Daoy (cell line): ENCODE measurements around the gene EN2. TPM values are rescaled to one million over a fixed set of nuclear protein-coding genes. Genes with fewer than 3 reads are reported as not detected.

Experiments
- DNase-seq: peaks from one replicate; pipeline ENCODE4 v3.0.0-alpha.2; 2015; ENCODE audit warnings: low read depth
- total RNA-seq: library from RNA; depleted of rRNA; stranded (reverse); fragments of >200 nt; shearing (Covaris generic); gene quantifications from 2 replicates; pipeline ENCODE4 v1.2.3, GENCODE V29; 2014; rRNA removed

Gene EN2
- total RNA-seq, 1 experiment from 2014 or later, result 1.4 TPM

- peak; percentile 56 for DNase-seq
Observed at GRCh38 chr7:155508376-155509358, 50.7 kb downstream of the EN2 start.

DNA sequence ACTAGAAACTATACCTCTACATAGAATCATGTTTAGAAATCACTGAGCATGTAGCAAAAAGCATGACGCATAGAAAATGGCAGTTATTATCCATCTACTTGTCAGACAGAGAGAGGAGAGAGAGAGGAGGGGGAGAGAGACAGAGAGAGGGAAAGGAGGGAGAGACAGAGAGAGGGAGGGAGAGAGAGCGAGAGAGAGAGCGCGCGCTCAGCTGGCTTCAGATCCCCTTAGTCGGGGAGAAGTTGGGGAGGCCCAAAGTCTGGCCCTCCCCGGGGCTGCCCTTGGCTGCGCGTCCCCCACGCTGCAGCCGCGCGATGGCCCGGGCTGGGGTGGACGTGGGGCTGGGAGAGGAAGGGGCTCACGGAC lies 51.4 kb downstream of the EN2 start:
- DNase-seq, result peak; percentile 72

DNA sequence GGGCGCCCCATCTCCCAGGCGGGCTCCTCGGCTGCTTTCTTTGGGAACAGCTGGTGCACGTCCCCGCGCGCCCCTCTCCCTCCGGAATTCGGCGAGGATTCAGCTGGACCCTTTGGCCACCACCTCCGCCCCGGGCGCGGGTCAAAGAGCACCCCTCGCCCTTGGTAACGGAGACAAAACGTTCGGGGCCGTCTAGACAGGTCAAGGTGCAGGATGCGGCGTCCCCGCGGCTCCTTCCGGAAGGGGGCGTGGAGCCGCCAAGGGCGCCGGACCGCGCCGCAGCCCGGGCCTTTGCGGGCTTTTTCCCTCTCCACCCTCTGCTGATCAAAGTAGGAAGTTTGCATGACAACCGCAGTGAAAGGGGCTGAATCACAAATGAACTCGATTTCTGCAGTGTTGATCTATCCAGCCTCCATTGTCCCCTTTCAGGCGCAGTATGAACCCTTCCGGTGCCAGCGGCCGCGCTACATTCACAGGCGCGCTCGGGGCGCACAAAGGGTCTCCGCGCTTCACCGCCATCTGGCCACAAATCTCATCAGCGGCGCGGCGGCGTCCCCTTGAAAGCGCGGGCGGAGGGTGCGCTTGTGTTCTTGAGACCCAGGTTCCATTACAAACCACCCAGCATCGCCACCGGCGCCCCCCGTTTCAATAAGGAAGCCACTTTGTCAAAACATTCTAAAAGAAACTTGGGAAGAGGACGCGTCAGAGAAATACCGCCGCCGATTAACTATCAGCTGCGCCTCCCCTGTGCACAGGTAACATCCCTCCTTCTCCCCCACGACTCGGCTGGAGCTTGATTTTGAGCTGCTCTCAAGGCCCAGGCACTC lies 52.0 kb downstream of the EN2 start:
- peak; percentile 73 for DNase-seq

- DNase-seq, result no peak
Observed at GRCh38 chr7:155510975-155511701, 53.2 kb downstream of the EN2 start.

DNA sequence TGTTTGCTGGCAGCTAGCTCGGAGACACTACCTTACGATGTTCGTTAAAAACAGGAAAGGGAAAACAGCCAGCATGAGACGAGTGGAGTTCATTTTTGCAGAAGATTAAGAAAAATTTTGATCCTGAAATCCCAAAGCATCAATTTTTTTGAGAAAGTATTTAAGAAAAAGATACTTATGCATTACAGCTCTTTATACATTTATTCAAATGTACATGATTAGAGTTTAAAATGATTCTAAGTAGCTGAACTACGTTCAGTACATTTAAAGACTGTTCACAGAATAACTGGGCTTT lies 53.7 kb downstream of the EN2 start:
- DNase-seq, result no peak

DNA sequence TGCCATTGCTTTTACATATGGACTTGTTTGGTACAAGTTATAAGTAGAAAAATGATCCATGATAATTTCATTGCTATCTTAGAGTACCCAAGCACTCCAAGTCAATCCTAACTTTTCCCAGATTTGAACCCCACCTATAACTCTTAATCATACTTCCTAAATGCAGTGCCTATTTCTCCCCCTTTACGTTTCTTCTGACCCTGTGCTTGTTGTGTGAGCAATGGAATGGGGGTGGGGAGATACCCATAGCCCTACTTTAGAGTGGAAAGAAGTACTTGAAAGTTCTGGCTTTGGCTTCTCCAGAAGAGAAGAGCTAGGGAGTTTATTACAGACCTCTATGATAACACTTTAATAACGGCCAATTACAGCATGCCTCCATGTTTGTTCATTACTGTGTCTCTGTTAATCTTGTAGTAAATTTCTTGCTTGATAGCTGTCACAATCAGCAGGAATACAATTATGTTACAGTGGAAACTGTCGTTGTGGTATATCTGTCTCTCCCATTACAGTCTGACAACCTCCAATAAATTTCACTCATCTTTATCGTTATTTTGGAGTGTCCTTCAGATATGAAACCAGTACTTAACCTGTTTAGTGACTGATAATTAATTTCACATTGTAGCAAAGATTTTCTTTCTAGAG lies 54.4 kb downstream of the EN2 start:
- DNase-seq, result no peak

- DNase-seq, result no peak
Observed at GRCh38 chr7:155513543-155514285, 55.8 kb downstream of the EN2 start.

GRCh38 chr7:155514296-155514695 lies 56.4 kb downstream of the EN2 start:
- no peak for DNase-seq

Other genes starting within 250 kb of the EN2 start
- gene INSIG1, start 160.3 kb upstream of the EN2 start, total RNA-seq, result 76.9 and 83.7 TPM in 2 replicates
- 1.7 and 2.7 TPM in 2 replicates for gene CNPY1, start 88.4 kb downstream of the EN2 start, total RNA-seq
- 19.4 and 28.6 TPM in 2 replicates for gene RBM33, start 186.5 kb downstream of the EN2 start, total RNA-seq